ES-I3 (cell line): Measurements from ENCODE around the gene EXOSC2.
A peak's percentile ranks its signal among the peaks of the same experiment; 100 is the strongest.

ENCODE experiments used
- H3K36me3 ChIP-seq: 2 replicates; pipeline ENCODE4 v1.6.1; 2013; ENCODE audit warnings: mild to moderate bottlenecking, low read length, control low read depth, moderate library complexity; ENCODE audit not compliant: insufficient read depth
- H3K4me1 ChIP-seq: 2 replicates; pipeline ENCODE4 v1.6.1; 2013; ENCODE audit warnings: mild to moderate bottlenecking, control low read depth, low read length; ENCODE audit not compliant: insufficient read depth
- H3K9ac ChIP-seq: 2 replicates; pipeline ENCODE4 v1.6.1; 2013; ENCODE audit warnings: low read depth, mild to moderate bottlenecking, low read length, moderate library complexity
- H3K9me3 ChIP-seq: 2 replicates; pipeline ENCODE4 v1.6.1; 2013; ENCODE audit warnings: mild to moderate bottlenecking, low read length, moderate library complexity; ENCODE audit not compliant: control insufficient read depth, insufficient read depth

Gene EXOSC2

GRCh38 chr9:130696996-130697395 is 3.4 kb downstream of the EXOSC2 start:
- Histone ChIP-seq H3K9ac (no peak overlapping the region), H3K9me3 (no peaks in the 10 kb centered on the region), H3K4me1 (0 out of 2 replicates have a peak, but pooled peaks cover 6% of the 10 kb centered on the region), H3K36me3 (peaks cover 27% of the 10 kb centered on the region)

- H3K9ac ChIP-seq, result no peak overlapping the region
- 0 out of 2 replicates have a peak, but pooled peaks cover 6% of the 10 kb centered on the region for H3K4me1 ChIP-seq
- no peaks in the 10 kb centered on the region for H3K9me3 ChIP-seq
- H3K36me3 ChIP-seq, result peaks cover 40% of the 10 kb centered on the region
Observed at GRCh38 chr9:130698514-130698913, 4.9 kb downstream of the EXOSC2 start.

GRCh38 chr9:130699047-130699446 is 5.5 kb downstream of the EXOSC2 start:
- 0 out of 2 replicates have a peak, but pooled peaks cover 6% of the 10 kb centered on the region for H3K4me1 ChIP-seq
- peaks cover 45% of the 10 kb centered on the region for H3K36me3 ChIP-seq
- no peaks in the 10 kb centered on the region for H3K9me3 ChIP-seq
- H3K9ac ChIP-seq, result no peak overlapping the region

GRCh38 chr9:130701059-130702022 is 7.8 kb downstream of the EXOSC2 start:
- Histone ChIP-seq H3K9ac (no peak overlapping the region), H3K36me3 (peaks cover 51% of the 10 kb centered on the region), H3K4me1 (0 out of 2 replicates have a peak, but pooled peaks cover 6% of the 10 kb centered on the region), H3K9me3 (no peaks in the 10 kb centered on the region)

GRCh38 chr9:130703501-130703900 is 9.9 kb downstream of the EXOSC2 start:
- Histone ChIP-seq H3K36me3 (peaks cover 41% of the 10 kb centered on the region), H3K4me1 (0 out of 2 replicates have a peak, but pooled peaks cover 6% of the 10 kb centered on the region), H3K9ac (no peak overlapping the region), H3K9me3 (no peaks in the 10 kb centered on the region)

GRCh38 chr9:130707225-130707976 is 13.8 kb downstream of the EXOSC2 start:
- Histone ChIP-seq H3K4me1 (no peaks in the 10 kb centered on the region), H3K9ac (no peak overlapping the region), H3K36me3 (peaks cover 21% of the 10 kb centered on the region), H3K9me3 (no peaks in the 10 kb centered on the region)

GRCh38 chr9:130710822-130711352 is 17.3 kb downstream of the EXOSC2 start:
- Histone ChIP-seq H3K36me3 (no peaks in the 10 kb centered on the region; the same call in 1 of the 2 replicates), H3K4me1 (0 out of 2 replicates have a peak, but pooled peaks cover 3% of the 10 kb centered on the region), H3K9me3 (no peaks in the 10 kb centered on the region), H3K9ac (no peak overlapping the region)

GRCh38 chr9:130711469-130711868 is 17.9 kb downstream of the EXOSC2 start:
- no peak overlapping the region for H3K9ac ChIP-seq
- H3K4me1 ChIP-seq, result 0 out of 2 replicates have a peak, but pooled peaks cover 3% of the 10 kb centered on the region
- H3K9me3 ChIP-seq, result no peaks in the 10 kb centered on the region
- no peaks in the 10 kb centered on the region; the same call in 1 of the 2 replicates for H3K36me3 ChIP-seq

GRCh38 chr9:130712564-130713285 is 19.1 kb downstream of the EXOSC2 start:
- no peaks in the 10 kb centered on the region for H3K36me3 ChIP-seq
- no peaks in the 10 kb centered on the region for H3K9me3 ChIP-seq
- peak overlapping the region; percentile 99 for H3K9ac ChIP-seq
- H3K4me1 ChIP-seq, result 0 out of 2 replicates have a peak, but pooled peaks cover 3% of the 10 kb centered on the region

- Histone ChIP-seq H3K36me3 (no peaks in the 10 kb centered on the region), H3K9ac (peak overlapping the region; percentile 99), H3K4me1 (0 out of 2 replicates have a peak, but pooled peaks cover 3% of the 10 kb centered on the region), H3K9me3 (no peaks in the 10 kb centered on the region)
Observed at GRCh38 chr9:130713286-130713960, 19.8 kb downstream of the EXOSC2 start.

- H3K36me3 ChIP-seq, result no peaks in the 10 kb centered on the region
- no peaks in the 10 kb centered on the region for H3K9me3 ChIP-seq
- 0 out of 2 replicates have a peak, but pooled peaks cover 3% of the 10 kb centered on the region for H3K4me1 ChIP-seq
- H3K9ac ChIP-seq, result peak overlapping the region; percentile 99; the same call in 1 of the 2 replicates
Observed at GRCh38 chr9:130714586-130715110, 21.1 kb downstream of the EXOSC2 start.

GRCh38 chr9:130715270-130715669 is 21.7 kb downstream of the EXOSC2 start:
- Histone ChIP-seq H3K9me3 (no peaks in the 10 kb centered on the region), H3K4me1 (0 out of 2 replicates have a peak, but pooled peaks cover 3% of the 10 kb centered on the region), H3K9ac (peak overlapping the region; percentile 99; the same call in 1 of the 2 replicates), H3K36me3 (no peaks in the 10 kb centered on the region)

- Histone ChIP-seq H3K9me3 (no peaks in the 10 kb centered on the region), H3K4me1 (0 out of 2 replicates have a peak, but pooled peaks cover 3% of the 10 kb centered on the region), H3K36me3 (no peaks in the 10 kb centered on the region), H3K9ac (no peak overlapping the region)
Observed at GRCh38 chr9:130718562-130718961, 25.0 kb downstream of the EXOSC2 start.
